Endothelial cell of umbilical vein (primary cell): ENCODE data around the gene MUC16. TPM values are rescaled to one million over a fixed set of nuclear protein-coding genes. Genes with fewer than 3 reads are reported as not detected.

Experiments used
- BruUV-seq: library from RNA; stranded (reverse); fragments of 400-500 nt; replicated peaks from 2 replicates; lab custom pipeline; 2021; lab: Mats Ljungman, UMichigan
- CTCF ChIA-PET: fragments of 300-600, 350-600 bp; sonication (Branson Sonifier 250); formaldehyde crosslinking; loops from one replicate; lab custom pipeline; 2021; ENCODE audit warnings: antibody characterized with exemption, inconsistent platforms; lab: Charles Lee
- POLR2A ChIA-PET: fragments of 300-600, 350-600 bp; sonication (Branson Sonifier 250); formaldehyde crosslinking; loops from one replicate; lab custom pipeline; 2021; ENCODE audit warnings: antibody characterized with exemption, inconsistent platforms; lab: Charles Lee
- DNase-seq: peaks from one replicate; pipeline ENCODE4 v3.0.0-alpha.2; 2011; ENCODE audit warnings: low read depth, low spot score
- FAIRE-seq: peaks from 2 replicates; lab custom pipeline; 2011; peaks lifted over from hg19 to GRCh38; lab: Jason Lieb, UNC
- H2AFZ ChIP-seq: 2 replicates; pipeline ENCODE4 v1.6.0; 2012; ENCODE audit warnings: low read depth, low read length, control low read depth, inconsistent platforms
- H3K27ac ChIP-seq: 2 replicates; pipeline ENCODE4 v1.5.1; 2011; ENCODE audit warnings: low read depth, mild to moderate bottlenecking, control low read depth, low read length, moderate library complexity; ENCODE audit not compliant: insufficient read depth
- H3K27me3 ChIP-seq, 2 experiments: 2 replicates each; pipeline versions ENCODE4 v1.6.0 to v1.6.1; 2011; ENCODE audit warnings: low read length in 2 of 2, mixed read lengths in 1 of 2; ENCODE audit not compliant: control insufficient read depth in 2 of 2, insufficient read depth in 2 of 2
- H3K36me3 ChIP-seq, 2 experiments: 2 replicates in 1 of 2; 3 replicates in 1 of 2; pipeline ENCODE4 v1.5.1; 2011; ENCODE audit warnings: low read length in 2 of 2, mild to moderate bottlenecking in 1 of 2, moderate library complexity in 1 of 2; ENCODE audit not compliant: control insufficient read depth in 2 of 2, insufficient read depth in 2 of 2; ENCODE audit errors: extremely low read depth in 1 of 2
- H3K4me1 ChIP-seq: 3 replicates; pipeline ENCODE4 v1.5.1; 2011; ENCODE audit warnings: mild to moderate bottlenecking, low read length; ENCODE audit not compliant: control insufficient read depth, insufficient read depth; ENCODE audit errors: extremely low read depth
- H3K4me2 ChIP-seq: 2 replicates; pipeline ENCODE4 v1.6.1; 2011; ENCODE audit warnings: low read length, control low read depth, mixed read lengths; ENCODE audit not compliant: insufficient read depth
- H3K4me3 ChIP-seq, 3 experiments: fragments of 200-600 bp in 1 of 3; sonication (generic), shearing (Covaris generic) in 1 of 3; replicated peaks in 1 of 3; 2 replicates each; pipeline ENCODE4 v1.5.1; 2011 to 2016; ENCODE audit warnings: control low read depth in 3 of 3, low read length in 3 of 3, mild to moderate bottlenecking in 2 of 3, inconsistent platforms in 1 of 3, low read depth in 1 of 3, moderate library complexity in 1 of 3; ENCODE audit not compliant: insufficient read depth in 1 of 3
- H3K79me2 ChIP-seq: 2 replicates; pipeline ENCODE4 v1.6.0; 2012; ENCODE audit warnings: low read length, inconsistent platforms; ENCODE audit not compliant: control insufficient read depth, insufficient read depth
- H3K9ac ChIP-seq: replicated peaks from 2 replicates; pipeline ENCODE3; 2011; ENCODE audit warnings: low read length, control low read depth; ENCODE audit not compliant: insufficient read depth; ENCODE audit errors: extremely low read depth
- H3K9me1 ChIP-seq: replicated peaks from 3 replicates; pipeline ENCODE4 v1.6.0; 2011; ENCODE audit warnings: mild to moderate bottlenecking, low read length; ENCODE audit not compliant: control insufficient read depth, insufficient read depth; ENCODE audit errors: extremely low read depth
- H3K9me3 ChIP-seq: replicated peaks from 2 replicates; pipeline ENCODE4 v1.5.1; 2012; ENCODE audit warnings: low read length, inconsistent platforms; ENCODE audit not compliant: control insufficient read depth, insufficient read depth
- H4K20me1 ChIP-seq: replicated peaks from 2 replicates; pipeline ENCODE3; 2011; ENCODE audit warnings: mild to moderate bottlenecking, low read length; ENCODE audit not compliant: control insufficient read depth, insufficient read depth; ENCODE audit errors: extremely low read depth
- EZH2 ChIP-seq: IDR thresholded peaks from 2 replicates; pipeline ENCODE4 v1.6.1; 2012; ENCODE audit warnings: borderline replicate concordance, low read depth, mild to moderate bottlenecking, moderate library complexity, low read length, inconsistent platforms; ENCODE audit not compliant: severe bottlenecking
- FOS ChIP-seq: IDR thresholded peaks from 2 replicates; pipeline ENCODE4 v1.6.1; 2011; ENCODE audit warnings: mild to moderate bottlenecking, low read length, moderate library complexity, borderline replicate concordance; ENCODE audit not compliant: insufficient read depth
- GATA2 ChIP-seq: IDR thresholded peaks from 2 replicates; pipeline ENCODE4 v1.7.0; 2011; ENCODE audit warnings: low read depth, mild to moderate bottlenecking, moderate library complexity, mixed read lengths, low read length; ENCODE audit not compliant: insufficient read length, insufficient read depth
- JUN ChIP-seq: IDR thresholded peaks from 2 replicates; pipeline ENCODE4 v1.6.1; 2011; ENCODE audit warnings: borderline replicate concordance, low read depth; ENCODE audit not compliant: insufficient read length, insufficient read depth
- MYC ChIP-seq: IDR thresholded peaks from one replicate; pipeline ENCODE4 v1.6.1; 2011; ENCODE audit warnings: mild to moderate bottlenecking, low read depth, low read length
- POLR2A ChIP-seq: IDR thresholded peaks from 2 replicates; pipeline ENCODE4 v1.6.1; 2012; ENCODE audit warnings: low read depth, mild to moderate bottlenecking, control low read depth, low read length
- POLR2AphosphoS5 ChIP-seq: IDR thresholded peaks from 2 replicates; pipeline ENCODE4 v1.6.1; 2012; ENCODE audit warnings: low read depth, mild to moderate bottlenecking, control low read depth, low read length, moderate library complexity; ENCODE audit not compliant: insufficient read depth
- dilution Hi-C: fragments of 300-500 bp; cut with MboI; formaldehyde crosslinking; loops from one replicate; pipeline ENCODE4 v1.15.0; 2019; ENCODE audit warnings: low sequenced_read_pairs; ENCODE audit not compliant: extremely low pct_ligation_motif_present
- intact Hi-C: fragments of 100-400 bp; cut with micrococcal nuclease; formaldehyde crosslinking; loops from one replicate; pipeline ENCODE4 v1.10.0; 2022
- polyA plus RNA-seq, 4 experiments: library from polyadenylated mRNA; depleted of rRNA in 3 of 4; stranded (reverse) in 3 of 4; unstranded in 1 of 4; fragments of >200 nt; gene quantifications; 2 replicates each; pipeline versions ENCODE4 v1.2.1 to v1.2.3, GENCODE V29; 2011 to 2012; ENCODE audit warnings: missing spikeins in 1 of 4
- total RNA-seq: library from RNA; stranded (reverse); gene quantifications from 2 replicates; pipeline ENCODE4 v1.2.3, GENCODE V29; 2021
- TF ChIP-seq, protein P1 (sequence below), 2 donors: IDR thresholded peaks; 1 replicate in 1 of 2; 2 replicates in 1 of 2; pipeline ENCODE4 v1.5.1; 2011; ENCODE audit warnings: low read length in 2 of 2, mild to moderate bottlenecking in 2 of 2, moderate library complexity in 2 of 2, control low read depth in 1 of 2, inconsistent platforms in 1 of 2, low read depth in 1 of 2; ENCODE audit not compliant: insufficient read depth in 1 of 2; ENCODE audit errors: extremely low read depth in 1 of 2
- TF ChIP-seq, protein P2 (sequence below): IDR thresholded peaks from 2 replicates; pipeline ENCODE4 v1.6.1; 2011; ENCODE audit not compliant: insufficient read depth, insufficient read length

The MUC16 gene
- total and polyA plus RNA-seq, 2 donors (not counting 3 experiments of a cell fraction or from before 2014, with no cell fraction given), result not detected

DNA sequence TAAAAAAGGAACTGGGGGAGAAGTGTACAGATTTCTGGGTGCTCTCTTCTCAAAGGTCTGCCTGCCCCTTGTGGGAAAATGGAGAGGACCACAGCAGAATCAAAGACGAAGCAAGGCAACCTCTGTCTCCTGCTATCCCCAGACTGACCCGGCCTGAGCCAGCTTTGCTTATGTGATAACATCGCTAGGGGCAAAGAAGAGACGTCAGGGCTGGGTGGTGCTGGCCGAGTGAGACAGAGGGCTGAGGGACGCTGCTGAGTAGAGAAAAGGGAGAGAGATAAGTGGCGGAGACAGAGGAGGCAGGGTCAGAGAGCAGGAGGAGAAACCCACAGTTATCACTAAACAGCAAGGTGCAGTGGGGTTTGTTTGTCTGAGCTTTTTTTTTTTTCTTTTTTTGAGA is 4.6 kb upstream of the MUC16 start:
- Histone ChIP-seq H3K4me2 (no peak overlapping the region), H4K20me1 (no peaks in the 10 kb centered on the region), H3K36me3 (no peaks in the 10 kb centered on the region), H3K27ac (no peak overlapping the region), H3K9ac (no peak overlapping the region), H3K27me3 (no peaks in the 10 kb centered on the region), H2AFZ (no peak overlapping the region), H3K79me2 (no peaks in the 10 kb centered on the region), H3K9me1 (no peaks in the 10 kb centered on the region), H3K9me3 (peaks cover 3% of the 10 kb centered on the region), H3K4me1 (no peaks in the 10 kb centered on the region), H3K4me3 (no peak overlapping the region)
- DNase-seq (no peak), FAIRE-seq (no peak)
- ChIA-PET CTCF (no interaction called here), POLR2A (no interaction called here)
- TF ChIP-seq POLR2A (no peak), JUN (no peak), GATA2 (no peak), FOS (no peak), POLR2AphosphoS5 (no peak), EZH2 (no peak), MYC (no peak)
- TF ChIP-seq, protein P1, sequence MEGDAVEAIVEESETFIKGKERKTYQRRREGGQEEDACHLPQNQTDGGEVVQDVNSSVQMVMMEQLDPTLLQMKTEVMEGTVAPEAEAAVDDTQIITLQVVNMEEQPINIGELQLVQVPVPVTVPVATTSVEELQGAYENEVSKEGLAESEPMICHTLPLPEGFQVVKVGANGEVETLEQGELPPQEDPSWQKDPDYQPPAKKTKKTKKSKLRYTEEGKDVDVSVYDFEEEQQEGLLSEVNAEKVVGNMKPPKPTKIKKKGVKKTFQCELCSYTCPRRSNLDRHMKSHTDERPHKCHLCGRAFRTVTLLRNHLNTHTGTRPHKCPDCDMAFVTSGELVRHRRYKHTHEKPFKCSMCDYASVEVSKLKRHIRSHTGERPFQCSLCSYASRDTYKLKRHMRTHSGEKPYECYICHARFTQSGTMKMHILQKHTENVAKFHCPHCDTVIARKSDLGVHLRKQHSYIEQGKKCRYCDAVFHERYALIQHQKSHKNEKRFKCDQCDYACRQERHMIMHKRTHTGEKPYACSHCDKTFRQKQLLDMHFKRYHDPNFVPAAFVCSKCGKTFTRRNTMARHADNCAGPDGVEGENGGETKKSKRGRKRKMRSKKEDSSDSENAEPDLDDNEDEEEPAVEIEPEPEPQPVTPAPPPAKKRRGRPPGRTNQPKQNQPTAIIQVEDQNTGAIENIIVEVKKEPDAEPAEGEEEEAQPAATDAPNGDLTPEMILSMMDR (IDR thresholded peaks at IDR 0.05; ENCODE audit: extremely low read depth in 1 of 2, insufficient read depth in 1 of 2, low read depth in 1 of 2, low read length in 2 of 2), result no peak
- TF ChIP-seq, protein P2, sequence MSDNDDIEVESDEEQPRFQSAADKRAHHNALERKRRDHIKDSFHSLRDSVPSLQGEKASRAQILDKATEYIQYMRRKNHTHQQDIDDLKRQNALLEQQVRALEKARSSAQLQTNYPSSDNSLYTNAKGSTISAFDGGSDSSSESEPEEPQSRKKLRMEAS, result no peak
- dilution Hi-C loops, result no loop called here
- intact Hi-C loops, result no loop called here
- BruUV-seq, result no TSS peak
